ENCODE data around the gene SEC14L1.

Gene SEC14L1

DNA sequence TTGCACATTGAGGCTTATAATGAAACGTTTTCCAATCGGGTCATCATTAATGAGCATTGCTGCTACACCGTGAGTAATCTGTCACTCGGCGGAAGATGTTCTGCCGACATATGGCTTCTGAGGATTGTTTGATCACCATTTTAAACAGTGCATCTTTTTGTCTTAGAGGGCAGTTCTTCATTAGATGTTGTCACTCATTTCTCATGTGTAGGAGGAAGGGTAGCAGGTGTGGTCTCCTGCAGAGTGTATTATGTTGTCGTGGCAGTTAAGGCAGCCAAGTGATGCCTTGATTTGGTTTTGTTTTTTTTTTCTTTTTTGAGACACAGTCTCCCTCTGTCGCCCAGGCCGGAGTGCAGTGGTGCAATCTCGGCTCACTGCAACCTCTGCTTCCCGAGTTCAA lies 50.5 kb downstream of the SEC14L1 start:
- DNase-seq (ENCODE audit: low read depth) = no peak

DNA sequence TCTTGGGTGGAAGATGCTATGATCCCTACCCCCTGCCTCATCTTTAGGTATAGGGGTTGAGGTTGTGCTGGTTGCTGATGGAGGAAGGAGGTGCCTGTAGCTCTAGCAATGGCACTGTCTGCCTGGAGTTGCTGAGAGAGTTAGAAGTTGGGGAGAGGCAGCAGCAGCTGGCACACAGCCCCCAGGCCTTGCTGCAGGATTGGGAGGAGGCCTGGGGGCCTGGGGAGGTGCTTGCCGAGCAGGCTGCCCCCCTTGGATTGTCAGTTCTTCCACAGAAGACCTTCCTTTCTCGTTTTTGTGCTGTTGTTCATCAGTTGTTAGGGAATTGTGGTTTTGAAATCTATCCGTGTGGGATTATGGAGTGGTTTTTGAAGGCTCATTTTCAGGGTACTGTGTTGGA lies 52.9 kb downstream of the SEC14L1 start:
- DNase-seq (ENCODE audit: low read depth) = no peak

DNA sequence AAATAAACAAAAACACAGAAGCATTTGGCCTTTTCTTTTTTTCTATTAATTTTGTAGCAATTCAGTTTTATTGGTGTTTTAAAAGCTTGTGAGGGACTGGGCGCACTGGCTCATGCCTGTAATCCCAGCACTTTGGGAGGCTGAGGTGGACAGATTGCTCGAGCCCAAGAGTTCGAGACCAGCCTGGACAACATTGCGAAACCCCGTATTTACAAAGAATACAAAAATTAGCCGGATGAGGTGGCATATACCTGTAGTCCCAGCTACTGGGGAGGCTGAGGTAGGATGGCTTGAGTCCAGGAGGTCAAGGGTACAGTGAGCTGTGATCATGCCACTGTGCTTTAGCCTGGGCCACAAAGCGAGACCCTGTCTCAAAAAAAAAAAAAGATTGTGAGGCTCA lies 53.4 kb downstream of the SEC14L1 start:
- DNase-seq (ENCODE audit: low read depth) = no peak

DNA sequence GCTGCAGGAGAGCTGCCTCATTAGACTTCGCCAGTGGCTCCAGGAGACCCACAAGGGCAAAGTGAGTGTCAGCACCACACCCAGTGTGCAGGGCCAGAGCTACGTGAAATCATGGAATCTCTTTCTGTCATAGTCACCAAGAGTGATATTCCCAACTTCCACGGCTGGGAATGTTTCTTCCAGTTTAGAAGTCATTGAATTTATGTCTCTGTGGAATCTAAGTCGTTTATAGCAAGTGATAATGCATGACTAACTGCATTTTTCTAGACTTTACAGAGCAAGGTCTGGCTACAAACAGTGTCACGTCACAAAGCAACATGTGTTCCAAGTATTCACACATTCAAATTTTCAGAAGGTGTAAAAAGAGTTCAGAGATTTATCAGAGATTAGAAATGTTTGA lies 55.5 kb downstream of the SEC14L1 start:
- DNase-seq (ENCODE audit: low read depth) = no peak

DNA sequence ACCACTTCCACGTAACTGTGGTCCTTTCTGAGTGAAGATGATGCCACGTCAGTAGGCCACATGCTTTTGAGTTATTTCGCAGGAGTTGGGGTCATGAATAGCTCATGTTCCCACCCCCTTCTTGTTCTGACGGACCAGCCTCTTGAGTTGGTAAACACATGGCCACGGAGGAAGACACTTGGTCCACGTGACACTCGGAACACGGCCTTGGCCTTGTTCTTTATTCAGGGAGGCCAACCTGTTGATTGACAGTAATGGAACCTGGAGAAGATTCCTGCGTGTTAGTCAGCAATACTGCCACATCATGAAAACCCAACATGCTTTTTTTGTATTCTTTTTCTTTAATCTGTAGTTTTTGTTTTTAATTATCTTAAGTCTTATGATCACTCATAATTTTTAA lies 56.3 kb downstream of the SEC14L1 start:
- DNase-seq (ENCODE audit: low read depth) = no peak

DNA sequence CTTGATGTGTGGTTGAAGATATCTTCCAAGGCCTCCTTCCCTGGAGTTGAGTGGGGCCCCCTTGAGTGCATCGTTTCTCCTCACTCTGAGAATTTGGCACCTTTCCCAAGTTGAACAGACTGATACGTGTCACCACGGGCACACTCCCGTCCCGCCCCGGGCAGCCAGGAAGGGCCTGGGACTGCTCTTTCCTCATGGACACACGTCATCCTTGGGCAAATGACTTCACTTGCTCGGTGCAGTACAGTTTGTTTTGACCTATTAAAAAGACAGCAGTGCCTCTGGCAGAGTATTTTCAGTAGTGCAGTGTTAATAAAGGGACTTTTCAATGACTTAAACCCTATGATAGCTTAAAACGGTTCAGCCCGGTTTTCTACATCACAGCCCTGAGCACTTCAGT lies 59.9 kb downstream of the SEC14L1 start:
- no peak for DNase-seq (ENCODE audit: low read depth)

DNA sequence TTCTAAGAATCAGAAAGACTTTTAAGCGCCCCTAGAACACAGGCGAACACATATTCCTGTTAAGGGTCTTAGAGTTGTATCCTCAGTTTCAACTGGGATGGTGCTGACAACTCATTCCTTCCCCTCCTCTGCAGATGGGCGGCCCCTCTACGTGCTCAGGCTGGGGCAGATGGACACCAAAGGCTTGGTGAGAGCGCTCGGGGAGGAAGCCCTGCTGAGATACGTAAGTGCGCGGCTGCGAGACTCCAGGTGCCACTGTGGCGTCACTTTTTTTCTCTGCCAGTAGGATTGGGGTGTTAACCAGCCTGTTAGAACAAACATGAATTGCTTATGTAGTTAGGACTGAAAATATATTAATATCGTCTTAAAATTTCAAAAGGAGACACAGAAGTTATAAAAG lies 62.7 kb downstream of the SEC14L1 start:
- DNase-seq (ENCODE audit: low read depth) = no peak

DNA sequence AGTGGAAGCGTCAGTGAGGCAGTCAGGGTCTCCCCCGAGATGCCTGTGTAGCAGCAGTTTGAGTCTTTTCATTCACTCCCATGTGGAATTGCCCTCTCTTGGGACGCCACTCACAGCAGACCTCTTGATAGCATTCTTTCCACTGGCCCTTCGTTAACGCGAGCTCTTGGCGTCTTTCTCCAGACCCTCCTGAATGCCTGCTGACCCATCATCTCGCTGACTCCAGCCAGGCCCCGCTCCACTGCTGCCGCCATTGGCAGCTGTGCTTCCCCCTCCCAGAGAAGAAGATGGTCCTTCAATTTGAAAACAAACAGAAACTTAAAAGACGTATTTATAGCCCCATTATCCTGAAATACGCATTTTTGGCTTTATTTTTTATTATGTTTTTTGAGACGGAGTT lies 63.1 kb downstream of the SEC14L1 start:
- DNase-seq (ENCODE audit: low read depth) = no peak

DNA sequence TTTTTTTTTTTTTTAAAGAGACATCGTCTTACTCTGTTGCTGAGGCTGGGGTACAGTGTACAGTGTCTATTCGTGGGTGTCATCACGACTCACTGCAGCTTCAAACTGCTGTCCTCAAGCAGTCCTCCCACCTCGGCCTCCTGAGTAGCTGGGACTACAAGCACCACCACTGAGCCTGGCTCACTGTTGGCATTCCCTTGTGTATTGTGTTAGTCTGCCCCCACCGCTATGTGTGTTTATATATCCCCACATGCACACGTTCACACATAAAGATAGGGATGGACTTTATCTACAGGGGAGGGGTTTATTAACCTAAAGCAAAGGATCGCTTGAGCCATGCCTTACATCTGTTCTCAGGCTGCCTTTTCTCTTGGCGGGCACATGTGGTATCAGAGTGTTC lies 63.8 kb downstream of the SEC14L1 start:
- no peak for DNase-seq (ENCODE audit: low read depth)

DNA sequence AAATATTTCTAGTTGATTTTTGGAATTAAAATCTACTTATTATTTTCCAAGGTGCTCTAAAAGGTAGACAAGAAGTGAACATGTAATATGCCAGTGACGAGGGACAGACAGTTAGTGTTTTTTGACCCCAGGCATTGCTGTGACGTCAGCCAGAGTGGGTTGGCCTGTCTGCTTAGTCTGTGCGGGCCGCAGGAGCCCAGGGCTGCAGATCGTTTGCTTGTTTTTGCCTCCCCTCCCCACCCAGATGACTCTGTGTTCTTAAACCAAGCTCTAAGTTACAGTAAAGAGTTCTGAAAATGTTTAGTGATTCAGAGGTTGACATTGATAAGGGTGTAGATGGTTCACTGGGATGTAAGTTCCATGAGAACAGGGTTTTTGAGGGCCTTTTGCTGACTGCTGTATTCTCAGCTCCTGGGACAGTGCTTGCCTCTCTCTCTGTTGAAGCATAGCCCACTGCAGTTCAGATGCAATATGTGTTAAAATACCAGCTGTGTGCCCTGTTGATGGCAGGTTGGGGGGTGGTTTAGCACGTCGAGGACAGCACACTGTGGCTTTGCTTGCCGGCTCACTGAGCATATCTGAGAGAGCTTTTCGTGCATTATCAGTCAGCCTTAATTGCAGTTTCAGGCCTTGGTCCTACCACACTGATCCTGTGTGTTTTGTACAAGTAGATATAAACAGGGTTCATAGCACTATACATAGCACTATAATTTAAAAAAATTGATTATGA lies 64.8 kb downstream of the SEC14L1 start:
- no peak for DNase-seq (ENCODE audit: low read depth)

DNA sequence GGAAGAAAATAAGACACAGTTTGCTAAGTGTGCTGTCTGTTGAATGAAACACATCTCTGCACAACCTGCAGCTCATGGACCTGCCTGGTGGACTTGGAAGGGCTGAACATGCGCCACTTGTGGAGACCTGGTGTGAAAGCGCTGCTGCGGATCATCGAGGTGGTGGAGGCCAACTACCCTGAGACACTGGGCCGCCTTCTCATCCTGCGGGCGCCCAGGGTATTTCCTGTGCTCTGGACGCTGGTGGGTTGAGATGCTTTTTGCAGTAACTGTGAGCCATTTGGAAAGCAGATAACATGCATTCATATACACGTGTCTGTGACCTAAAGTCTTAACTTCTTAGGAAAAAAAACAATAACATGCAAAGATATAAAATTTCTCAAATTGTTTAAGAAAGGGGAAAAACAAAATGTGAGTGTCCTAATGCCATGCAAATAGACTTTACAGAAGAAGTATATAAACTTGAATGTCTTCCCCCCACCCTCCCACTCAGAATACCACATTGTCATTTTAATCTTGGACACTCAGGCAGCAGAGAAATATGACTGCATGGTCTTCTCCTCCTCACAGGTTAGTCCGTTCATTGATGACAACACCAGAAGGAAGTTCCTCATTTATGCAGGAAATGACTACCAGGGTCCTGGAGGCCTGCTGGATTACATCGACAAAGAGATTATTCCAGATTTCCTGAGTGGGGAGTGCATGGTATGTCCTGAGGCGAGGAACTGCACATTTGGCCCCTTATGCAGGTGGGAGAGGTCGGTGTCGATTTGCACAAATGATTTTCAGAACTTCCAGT lies 65.6 kb downstream of the SEC14L1 start:
- DNase-seq (ENCODE audit: low read depth) = no peak

DNA sequence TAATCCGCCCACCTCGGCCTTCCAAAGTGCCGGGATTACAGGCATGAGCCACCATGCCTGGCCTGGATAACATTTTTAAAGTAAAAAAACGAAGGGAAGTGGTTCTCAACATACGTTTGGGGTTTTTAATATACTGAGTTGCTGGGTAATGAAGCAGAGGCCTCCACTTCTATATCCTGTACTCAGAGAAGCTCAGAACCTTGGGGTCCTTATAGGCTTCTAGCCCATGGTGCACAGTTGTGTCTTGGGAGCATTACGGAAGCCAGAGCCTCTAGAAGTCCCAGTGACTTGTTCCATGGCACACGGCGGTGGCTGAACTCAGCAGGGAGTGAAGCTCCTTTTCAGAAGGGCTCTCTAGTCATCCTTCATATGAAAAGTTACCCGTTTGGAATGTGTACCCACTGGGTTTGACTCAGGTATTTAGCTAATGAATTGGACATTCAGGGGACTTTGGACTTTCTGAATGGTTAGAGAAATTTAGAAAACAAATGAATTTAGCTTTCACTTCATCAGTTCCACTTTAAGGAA lies 67.0 kb downstream of the SEC14L1 start:
- no peak for DNase-seq (ENCODE audit: low read depth)

DNA sequence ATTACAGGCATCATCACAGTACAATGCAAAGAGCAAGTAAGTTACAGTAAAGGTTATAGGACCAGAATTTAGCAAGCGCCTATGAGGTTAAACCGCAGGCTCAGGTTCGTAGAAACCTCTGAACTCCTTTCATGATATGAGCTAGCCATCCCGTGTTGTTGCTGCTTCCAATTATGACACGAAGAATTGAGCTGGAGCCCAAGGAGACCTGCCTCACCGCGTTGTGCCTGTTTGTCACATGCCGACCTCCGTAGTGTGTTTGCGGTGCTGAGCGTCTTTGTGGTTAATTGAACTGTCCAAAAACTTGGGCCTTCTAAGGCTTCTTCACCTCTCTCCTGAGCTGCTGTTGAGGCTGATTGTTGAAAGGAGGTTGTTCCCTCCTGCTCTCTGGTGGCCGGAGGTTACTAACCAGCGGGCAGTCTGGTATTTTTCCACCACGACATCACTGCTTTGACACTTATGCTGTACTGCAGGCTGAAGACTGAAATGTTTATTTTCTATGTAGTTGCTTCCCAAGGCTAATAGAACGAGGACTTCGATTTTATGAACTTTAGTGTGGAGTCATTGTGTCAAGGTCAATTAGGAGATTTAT lies 67.5 kb downstream of the SEC14L1 start:
- DNase-seq (ENCODE audit: low read depth) = no peak

DNA sequence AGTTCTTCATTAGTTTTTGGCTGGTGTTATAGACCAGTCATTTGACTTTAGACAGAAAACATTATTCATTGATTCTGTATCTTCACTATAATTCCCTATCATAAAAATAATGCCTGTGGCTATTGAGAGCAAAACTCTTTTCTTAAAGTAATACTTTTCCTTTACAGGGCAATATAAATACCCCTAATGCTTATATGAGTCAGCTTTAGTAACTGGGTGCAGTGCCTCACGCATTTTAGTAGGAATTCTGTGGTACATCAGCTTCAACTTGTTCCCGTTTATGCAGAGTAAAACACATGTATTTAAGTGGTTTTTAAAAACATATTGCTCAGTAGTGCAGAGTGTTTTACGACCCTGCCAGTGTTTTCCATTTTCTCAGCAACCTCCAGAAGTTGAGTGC lies 68.1 kb downstream of the SEC14L1 start:
- DNase-seq (ENCODE audit: low read depth) = no peak

DNA sequence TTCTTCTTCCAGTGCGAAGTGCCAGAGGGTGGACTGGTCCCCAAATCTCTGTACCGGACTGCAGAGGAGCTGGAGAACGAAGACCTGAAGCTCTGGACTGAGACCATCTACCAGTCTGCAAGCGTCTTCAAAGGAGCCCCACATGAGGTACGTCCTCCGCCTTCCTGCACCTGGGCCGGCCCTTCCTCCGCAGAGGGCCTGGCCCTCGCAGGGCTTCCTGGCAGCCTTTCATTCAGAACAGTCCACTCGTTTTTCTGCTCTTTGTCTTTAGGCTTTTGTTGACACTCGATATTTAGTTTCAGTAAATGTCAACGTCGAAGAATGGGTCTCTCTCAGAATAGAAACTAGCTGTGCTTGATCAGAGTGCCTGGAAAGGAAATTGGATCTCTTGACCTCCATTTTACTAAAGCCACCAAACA lies 68.6 kb downstream of the SEC14L1 start:
- DNase-seq (ENCODE audit: low read depth) = no peak

DNA sequence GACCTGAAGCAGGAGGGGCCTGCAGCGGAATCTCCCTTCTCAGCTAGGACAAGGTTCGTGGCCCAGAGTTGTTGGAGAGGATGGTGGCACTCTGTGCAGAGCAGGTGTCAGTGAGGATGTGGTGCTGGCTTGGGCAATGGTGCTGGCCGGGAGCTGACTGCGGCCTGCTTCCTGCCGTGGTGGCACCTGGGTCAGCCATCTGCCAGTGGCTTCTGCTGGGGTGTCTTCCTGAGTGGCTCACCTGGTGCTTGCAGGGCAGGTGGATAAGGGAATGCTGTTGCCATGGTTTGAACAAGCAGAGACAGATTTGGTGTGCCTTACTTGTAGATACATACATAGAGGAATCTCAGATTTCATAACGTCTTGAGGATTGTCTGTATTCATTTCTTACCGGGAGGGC lies 69.6 kb downstream of the SEC14L1 start:
- DNase-seq (ENCODE audit: low read depth) = no peak

DNA sequence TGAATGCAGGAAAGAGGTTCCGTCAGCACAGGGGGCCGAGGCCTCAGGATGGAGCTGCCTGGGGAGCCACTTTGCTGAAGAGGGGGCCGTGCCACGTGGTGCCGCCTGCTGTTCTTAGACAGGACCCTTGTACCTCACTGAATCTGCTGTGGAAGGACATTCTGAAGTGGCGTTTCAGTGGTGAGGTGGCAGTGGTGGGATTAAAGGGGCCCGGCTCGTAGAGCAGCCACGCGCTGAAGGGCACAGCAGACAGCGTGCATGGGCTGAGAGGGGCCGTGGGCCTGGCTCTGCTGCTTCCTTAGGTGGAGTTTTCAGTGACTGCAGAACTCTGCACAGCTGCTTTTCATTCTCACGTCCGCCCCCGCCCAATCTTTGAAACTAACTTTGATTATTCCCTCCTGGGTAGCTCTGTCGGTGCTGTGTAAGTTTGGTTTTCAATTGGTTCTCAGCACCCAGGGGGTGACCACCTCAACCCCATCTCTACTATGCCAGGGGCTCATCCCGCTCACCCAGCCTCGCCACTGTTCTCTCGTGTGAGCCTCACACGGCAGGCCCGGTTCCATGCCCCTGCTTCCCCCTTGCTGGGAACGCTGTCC lies 70.3 kb downstream of the SEC14L1 start:
- no peak for DNase-seq (ENCODE audit: low read depth)

DNA sequence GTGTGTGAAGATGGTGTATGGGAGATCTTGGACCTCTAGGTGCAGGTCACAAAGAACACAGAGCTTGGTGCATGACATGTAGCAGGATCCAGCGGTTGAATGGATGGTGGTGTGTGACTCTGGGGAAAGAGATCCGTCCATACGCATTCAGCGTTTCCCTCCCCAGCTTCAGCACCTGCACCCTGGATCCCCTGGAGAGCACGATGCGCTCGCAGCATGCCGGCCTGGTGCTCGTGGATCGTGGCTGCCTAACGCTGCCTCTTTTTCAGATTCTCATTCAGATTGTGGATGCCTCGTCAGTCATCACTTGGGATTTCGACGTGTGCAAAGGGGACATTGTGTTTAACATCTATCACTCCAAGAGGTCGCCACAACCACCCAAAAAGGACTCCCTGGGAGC lies 70.9 kb downstream of the SEC14L1 start:
- no peak for DNase-seq (ENCODE audit: low read depth)

DNA sequence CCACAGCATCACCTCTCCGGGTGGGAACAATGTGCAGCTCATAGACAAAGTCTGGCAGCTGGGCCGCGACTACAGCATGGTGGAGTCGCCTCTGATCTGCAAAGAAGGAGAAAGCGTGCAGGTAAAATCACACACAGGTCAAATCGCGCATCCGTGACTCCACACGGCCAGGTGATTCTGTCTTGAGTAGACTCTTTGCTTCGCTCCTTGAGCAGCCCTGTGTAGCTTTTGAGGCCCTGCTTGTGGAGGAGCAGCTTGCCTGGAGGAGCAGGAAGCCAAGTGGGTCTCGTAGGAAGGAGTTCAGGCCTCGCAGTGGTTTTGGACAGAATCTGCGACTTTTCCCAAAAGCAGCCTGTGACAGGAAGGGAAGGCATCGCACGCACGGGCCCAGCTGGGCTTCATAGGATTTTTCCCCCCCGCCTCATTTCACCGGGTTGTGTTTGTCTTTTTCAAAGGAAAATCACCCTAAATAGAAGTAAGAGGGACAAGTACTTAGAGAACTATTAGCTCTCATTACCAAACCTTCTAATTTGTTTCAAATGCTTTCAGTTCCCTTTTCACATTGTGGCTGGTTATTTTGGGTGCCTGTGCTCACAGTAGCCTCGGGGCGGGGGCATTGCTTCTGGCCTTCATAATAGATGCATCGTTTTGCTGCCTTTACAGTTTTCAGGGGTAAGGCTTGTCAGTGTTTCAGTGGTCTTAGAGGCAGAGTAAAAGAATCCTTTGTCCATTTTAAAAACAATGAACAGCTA lies 71.5 kb downstream of the SEC14L1 start:
- DNase-seq (ENCODE audit: low read depth) = no peak

DNA sequence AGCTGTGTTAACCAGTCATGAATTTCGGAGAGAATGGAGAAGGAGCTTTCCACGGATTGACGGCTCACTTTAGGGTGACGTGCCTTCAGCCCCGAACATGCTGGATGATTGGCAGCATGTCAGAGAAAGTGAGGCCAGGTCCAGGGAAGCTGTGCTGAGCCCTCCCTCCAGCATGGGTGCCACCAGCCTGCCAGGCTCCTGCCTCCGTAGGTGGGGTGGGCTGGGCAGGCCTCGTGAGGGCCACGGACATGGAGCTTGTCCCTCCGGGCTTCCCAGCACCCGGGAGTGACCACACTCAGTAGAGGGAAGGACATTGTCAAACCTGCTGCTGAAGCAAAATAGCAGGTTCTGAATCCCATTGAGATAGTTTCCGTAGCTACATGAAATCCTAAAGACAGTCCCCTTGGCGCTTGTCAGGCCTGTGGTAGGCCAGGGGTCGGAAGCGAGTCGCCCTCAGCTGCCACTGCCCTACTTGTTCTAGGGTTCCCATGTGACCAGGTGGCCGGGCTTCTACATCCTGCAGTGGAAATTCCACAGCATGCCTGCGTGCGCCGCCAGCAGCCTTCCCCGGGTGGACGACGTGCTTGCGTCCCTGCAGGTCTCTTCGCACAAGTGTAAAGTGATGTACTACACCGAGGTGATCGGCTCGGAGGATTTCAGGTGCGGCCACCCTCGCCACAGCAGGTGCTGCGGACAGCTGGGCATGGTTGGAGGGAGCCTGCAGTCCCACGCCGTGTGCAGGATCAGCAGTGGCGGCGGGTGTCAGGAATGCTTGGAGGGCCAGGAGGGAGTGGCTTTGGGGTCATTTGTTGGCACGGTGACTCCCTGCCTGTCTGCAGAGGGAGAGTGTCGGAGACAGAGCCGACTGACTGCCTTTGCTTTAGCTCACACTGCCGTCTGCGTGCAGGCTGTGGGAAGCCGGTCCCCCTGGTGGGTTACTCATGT lies 72.3 kb downstream of the SEC14L1 start:
- no peak for DNase-seq (ENCODE audit: low read depth)

DNA sequence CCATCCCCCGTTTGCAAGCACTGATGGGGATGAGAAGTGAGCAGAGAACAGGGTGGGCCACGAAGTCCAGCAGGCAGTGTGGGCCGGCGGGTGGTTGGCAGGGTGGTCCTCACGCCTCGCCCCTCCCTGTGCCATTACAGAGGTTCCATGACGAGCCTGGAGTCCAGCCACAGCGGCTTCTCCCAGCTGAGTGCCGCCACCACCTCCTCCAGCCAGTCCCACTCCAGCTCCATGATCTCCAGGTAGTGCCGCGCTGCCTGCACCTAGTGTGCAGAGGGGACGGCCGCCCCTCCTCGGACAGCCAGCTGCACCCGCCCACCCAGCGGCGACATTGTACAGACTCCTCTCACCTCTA lies 73.0 kb downstream of the SEC14L1 start:
- DNase-seq (ENCODE audit: low read depth) = no peak
